Activated naive CD4-positive, alpha-beta T cell treated with anti-CD3 and anti-CD28 coated beads, Interleukin-2, amount 50 U/mL, for 16 hours (primary cell): ENCODE results near the gene RNASE11.
"Not testable (repeated sequence)": the region's sequence is repeated elsewhere in the genome, so short reads cannot be mapped to it uniquely, and the experiment has no call there.

Source experiments
- DNase-seq: peaks from one replicate; pipeline ENCODE4 v3.0.0-alpha.2; 2020

RNASE11 gene

DNA sequence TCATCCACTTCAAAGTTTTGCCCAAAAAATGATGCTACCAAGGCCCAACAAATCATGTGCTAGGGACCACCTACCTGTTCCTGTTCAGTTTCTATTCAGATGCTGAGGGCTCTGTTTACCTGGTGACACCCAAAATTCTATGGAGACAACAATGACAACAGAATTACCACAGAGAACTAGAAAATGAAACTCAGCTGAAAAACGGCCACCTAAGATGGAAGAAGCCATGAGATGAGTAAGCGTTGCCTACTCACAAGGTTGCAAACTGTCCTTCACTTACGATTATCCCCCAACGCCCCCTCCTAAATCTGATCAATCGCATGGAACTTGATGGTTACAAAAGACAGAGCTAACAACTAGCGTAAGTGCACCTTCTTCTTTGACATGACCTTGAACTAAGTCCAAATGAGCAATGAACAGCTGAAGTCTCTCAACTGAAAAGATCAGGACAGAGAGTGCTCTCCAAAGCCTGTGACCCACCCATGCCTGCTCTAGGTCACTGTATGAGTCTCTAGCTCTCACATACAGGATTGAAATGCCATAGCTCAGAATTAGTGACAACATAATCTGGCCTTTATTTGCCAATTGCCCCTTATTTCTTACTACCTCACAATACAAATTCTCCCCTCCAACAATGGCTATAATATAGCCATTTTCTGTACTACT lies at the start of gene RNASE11:
Gene RNASE11 (minus strand): TSS at position 513 of the 666 bp plus-strand sequence.
- no peak for DNase-seq

DNA sequence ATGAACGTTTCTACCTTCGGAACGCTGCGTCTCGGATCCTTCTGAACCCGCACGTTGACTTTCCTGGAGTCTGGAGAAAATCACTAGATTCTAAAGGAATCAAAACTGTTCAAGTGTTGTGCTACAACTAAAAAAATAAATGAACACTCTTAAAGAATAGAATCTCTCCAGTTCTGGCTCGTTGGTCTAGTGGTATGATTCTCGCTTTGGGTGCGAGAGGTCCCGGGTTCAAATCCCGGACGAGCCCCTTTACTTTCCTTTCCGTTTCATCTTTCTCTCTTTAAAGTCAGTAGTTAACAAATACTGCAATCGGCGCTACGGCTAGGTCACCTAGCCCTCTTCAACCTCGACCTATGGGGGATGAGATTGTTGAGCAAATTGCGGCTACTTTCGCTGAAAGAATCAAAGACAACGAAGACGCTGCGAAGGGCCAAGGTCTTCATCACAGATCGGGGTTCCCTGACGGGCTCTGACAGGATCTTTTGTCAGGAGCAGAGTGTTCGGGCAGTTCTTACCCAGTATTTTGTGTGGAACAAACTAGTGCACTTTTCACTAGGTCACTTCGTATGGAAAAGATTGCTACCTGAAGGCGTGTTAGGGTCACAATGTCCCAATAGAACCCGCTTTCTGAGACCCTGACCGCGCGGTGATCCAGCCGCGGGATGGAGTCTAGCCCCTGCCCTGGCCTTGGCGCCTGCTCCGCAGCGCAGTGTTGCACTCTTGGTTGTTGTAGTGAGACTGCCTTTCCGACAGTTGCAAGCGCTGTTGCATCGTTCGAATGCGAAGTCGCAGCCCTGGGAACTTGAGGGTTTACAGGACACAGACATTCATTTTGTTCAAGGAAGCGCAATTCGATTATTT lies 45.3 kb upstream of the RNASE11 start:
- DNase-seq: peak; percentile 62

DNA sequence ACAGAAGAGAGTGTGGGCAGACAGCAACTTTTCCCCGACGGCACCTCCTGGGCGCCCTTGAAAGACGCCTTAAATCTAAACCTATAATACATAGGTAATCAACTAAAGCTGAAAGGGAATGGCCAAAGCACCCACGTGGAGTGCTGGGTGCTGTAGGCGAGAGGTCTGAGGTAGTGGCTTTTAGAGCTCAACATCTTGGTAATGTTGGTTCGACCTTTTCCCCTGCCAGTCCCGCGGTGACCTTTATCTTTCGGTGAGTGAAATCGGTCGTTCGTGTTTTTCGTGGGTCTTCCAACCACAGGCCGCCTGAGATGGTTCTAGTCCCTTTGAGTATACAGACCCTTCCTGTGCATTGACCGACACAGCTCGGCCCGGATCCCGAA lies 44.6 kb upstream of the RNASE11 start:
- DNase-seq: no peak

DNA sequence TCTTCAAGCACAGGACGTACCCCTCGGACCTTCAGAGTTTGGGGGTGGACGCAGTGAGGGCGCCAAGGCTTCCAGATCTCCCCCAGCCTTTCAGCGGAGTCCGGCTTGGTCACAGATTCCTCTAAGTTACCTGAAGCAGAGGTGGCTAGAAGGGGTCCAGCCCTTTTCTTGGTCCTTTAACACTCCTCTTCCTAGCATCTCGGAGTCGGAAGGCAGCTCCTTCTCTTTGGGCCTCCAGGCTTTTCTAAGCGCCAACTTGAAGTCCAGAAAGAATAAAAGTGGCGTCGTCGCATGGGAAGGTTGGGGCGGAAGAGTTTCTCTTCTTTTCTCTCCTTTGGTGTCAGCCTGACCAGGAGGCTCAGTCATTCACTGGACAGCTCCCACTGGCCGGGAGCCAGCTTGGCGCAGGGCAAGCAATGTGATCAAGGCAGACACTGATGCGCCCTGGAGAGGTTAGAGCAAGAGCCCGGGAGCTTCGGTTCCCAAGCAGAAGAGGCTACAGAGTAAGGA lies 44.1 kb upstream of the RNASE11 start:
- no peak for DNase-seq

DNA sequence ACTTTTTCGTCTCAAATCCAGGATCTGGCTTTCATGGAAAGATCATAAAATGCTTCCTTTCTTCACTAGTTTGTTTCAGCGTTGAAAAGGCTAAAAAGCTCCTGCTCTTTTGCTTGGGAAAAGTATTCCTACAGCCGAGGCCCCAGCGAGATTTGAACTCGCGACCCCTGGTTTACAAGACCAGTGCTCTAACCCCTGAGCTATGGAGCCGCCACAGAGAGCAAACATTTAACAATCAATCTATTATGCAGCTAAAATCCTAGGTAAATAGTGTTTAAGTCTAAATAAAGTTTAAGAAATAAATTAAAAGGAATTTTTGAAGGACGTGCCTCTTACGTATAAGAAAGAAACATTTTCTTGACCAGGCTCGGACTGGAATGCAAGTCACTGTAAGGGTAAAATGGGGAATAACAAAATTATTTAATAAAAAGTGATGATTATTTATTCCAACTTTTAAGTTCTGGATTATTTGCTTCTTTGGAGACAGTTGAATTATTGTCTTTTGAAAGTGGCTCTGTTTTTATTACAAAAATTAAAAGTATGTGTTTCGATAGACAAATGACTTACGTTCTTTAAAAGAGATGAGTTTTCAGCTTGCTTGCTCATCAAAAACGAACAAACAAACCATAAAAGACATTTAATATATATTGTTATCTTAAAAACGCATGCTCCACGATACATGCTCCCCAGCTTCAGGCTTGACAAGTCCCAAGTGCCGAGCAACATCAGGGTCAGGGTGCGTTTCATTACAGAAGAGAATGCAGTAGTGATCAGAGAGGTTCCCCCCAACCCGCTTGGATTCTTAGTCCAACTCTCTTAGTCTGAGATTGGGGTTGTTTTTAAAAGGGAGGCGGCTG lies 43.5 kb upstream of the RNASE11 start:
- DNase-seq: peak; percentile 56

DNA sequence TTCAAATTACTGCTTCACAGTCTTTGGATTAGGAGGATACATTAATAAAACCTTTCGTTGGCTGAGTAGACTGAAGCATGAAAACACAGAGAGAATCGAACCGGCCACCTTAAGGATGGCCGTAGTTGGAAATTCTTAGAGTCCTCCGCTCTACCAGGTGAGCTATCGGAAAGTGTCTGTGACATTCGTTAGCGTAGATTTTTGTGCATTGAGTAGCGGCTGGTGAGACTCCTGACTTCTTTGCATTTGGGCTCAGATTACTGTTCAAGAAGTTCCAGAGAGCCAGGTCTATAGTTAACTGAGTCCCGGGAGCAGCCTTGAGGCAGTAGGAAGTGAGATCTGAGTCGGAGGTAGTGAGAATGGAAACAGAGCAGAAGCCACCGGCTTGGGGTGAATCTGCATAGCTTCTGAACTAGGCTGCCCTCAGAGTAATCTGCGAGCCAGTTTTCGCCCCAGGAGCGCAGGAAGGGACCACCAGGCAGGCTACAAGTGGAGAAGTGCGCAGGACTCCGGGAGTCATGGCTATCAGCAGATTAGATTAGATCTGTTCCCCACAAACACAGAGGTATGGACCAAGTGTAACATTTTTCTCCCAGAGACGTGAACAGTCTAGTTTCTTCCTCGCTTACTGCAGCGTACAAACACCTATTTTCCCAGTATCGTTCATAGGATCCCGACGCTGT lies 42.7 kb upstream of the RNASE11 start:
- DNase-seq: no peak

DNA sequence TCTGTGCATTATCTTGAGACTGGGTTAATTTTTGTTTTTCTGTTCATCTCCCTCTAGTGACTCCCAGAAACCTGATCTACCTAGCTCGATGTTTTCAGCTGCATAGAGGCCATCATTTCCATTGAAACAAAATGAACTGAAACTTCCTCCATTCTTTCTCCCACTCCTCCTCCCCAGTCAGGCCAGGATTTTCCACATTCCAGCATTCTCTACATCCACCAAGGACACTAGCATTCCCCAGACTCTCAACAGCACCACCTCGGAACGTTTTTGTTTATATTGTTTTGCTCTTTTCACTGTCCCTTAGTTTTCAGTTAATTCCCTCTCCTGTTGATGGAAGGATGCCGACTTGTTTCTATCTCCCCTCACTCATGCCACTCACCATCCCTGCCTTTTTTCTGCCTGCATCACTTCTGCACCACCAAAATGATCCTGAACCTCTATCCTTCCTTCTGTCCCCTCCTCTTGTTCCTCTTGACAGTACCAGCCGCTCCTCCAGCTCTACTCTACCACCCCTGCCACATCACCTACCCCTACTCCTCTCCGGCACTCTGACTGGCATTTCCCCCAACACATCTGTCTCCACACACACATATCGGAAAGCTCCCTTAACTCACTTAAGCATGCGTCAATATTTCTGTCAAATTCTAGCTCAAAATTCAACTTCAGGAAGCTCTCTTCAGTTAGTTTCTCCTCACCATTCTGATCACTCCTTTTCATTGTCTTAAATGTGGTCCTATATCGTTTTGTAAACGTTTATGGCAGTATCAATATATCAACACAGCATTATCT lies 40.5 kb upstream of the RNASE11 start:
- no peak for DNase-seq

DNA sequence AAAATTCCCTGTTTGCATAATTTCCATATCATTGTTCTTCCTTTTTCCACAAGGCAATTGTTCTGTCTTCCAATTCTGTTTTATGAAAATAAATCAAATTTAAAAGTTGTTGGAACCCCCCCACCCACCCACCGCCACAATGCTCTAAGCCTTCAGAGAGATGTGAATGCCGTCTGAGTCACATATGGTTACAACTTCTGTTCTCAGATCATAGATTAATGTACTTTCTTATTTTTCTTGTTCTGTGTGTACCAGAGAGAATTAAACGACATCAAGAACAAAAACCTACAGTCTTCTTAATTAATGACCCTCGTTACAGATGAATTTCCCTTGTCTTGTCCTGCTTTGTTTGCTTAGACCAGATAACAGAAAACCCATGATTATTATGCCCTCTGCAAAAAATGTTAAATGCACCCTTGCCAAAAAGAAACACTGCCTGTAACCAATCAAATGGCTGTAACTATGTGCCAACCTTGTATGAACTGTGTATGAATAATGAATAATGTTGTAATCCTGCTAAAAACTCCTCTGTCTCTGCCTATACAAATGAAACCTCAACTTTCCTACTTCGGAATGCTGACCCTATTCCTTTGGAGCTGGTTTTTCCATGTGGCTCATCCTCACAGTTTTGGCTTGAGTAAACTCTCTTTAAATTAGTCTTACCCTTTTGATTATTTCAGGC lies 39.7 kb upstream of the RNASE11 start:
- DNase-seq: no peak

DNA sequence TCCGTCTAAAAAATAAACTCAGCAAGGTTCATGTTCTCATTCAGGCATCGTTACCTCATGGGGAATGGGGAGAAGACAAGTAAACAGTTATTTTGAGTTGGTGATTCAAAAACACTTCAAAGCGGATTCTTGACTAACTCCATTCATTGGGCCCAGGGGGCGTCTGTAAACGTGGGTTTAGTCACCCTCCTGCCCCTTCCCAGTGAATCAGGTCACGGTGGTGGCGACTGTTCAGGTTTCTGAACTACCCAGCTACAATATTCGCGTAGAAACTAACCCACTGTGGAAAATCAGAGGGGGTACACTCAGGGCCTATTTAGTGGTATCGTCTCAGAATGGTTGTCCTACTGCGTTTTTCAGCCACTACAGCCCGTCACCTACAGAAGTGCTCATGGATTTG lies 38.5 kb upstream of the RNASE11 start:
- no peak for DNase-seq

DNA sequence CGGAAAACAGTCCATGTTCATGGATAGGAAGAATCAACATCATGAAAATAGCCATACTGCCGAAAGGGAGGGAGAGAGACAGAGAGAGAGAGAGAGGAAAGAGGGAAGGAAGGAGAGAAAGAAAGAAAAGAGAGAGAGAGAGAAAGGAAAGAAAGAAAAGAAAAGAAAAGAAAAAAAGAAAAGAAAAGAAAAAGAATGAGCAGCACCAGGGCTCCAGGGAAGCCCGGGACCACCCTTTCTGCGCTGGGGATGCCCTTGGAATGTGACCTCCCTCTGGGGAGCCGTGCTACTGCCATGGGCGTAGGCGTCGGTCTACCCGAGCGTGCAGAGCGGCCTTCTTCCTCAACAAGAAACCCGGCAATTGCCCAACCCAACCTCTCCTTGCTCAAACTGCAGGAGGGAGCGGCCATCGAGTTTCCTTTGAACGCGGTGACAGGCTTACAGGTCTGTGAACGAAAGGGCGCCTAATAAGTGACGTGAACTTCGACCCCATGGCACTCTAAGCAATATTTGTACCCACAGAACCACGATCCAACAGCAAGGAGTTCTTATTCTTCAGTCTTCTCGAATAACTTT lies 36.8 kb upstream of the RNASE11 start:
- DNase-seq: no peak

DNA sequence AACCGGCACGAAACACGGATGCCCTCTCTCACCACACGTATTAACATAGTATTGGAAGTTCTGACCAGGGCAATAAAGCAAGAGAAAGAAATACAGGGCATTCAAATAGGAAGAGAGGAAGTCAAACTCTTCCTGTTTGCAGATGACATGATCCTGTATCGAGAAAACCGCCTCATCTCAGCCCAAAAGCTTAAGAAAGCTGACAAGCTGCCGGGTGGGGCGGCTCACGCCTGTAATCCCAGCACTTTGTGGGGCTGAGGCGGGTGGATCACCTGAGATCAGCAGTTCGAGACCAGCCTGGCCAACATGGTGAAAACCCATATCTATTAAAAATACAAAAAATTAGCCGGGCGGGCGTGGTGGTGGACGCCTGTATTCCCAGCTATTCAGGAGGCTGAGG lies 36.0 kb upstream of the RNASE11 start:
- no peak for DNase-seq

DNA sequence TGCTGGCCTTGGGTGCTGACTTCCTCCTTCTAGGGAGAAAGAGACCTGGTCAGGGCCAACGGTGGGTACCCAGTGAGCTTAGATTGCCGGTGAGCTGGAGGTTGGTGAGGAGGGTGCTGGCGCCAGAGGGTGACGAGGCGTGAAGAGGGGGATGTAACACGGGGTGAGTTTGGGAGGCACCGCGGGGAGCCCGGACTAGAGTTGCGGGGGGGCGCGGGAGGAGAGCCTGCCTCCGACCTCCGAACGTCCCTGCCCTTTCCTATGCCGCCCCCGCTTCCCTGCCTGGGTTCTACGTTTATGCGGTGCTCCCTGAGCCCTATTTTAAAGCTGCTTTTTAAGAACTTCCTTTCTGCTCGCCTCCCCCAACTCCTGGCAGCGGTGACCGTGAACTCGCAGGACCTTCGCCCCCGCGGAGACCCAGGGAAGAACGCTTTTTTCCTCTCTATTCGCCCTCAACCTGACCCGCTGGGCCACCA lies 35.1 kb upstream of the RNASE11 start:
- no peak for DNase-seq

DNA sequence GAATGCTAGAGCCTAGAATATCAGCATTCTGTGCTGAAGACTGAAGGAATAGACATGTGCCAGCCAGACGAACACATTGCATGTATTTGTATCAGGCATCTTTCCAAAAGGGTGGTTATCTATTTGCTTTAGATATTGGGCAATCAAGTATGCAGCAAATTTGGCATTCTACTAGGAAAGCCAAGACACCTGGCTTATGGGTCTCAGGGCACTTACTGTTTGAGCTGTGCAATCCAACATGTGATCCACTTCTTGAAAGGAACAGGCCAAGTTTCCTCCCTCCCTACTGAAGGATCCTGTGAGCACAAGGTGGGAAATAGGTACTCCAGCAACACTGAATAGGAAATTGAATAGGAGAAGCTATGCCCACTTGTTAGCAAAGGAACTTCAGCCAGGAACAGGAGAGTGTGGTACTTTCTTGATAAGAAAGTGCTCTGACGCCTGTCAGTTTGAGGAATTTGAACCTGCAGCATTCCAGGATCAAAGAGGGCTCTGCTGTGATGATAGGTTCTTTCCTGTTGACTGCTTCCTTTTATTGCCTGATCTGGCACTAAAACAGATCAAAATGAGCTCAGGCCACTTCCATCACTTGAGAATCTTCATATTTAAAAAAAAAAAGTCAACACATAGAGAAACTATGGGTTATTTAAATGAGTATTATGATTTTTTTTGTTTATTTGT lies 33.1 kb upstream of the RNASE11 start:
- no peak for DNase-seq

DNA sequence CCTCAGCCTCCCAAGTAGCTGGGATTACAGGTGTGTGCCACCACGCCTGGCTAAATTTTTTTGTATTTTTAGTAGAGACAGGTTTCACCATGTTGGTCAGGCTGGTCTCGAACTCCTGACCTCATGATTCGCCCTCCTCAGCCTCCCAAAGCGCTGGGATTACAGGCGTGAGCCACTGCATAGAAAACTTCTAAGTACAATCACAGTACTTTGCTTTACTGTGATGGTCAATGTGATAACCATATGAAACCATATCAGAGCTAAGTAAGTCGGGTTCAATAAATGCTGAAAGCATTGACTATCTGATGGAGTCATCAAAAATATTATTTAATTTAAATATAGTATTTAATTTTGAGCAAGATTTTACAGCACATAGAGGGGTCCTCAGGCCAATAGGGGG lies 31.9 kb upstream of the RNASE11 start:
- not testable (repeated sequence) for DNase-seq

DNA sequence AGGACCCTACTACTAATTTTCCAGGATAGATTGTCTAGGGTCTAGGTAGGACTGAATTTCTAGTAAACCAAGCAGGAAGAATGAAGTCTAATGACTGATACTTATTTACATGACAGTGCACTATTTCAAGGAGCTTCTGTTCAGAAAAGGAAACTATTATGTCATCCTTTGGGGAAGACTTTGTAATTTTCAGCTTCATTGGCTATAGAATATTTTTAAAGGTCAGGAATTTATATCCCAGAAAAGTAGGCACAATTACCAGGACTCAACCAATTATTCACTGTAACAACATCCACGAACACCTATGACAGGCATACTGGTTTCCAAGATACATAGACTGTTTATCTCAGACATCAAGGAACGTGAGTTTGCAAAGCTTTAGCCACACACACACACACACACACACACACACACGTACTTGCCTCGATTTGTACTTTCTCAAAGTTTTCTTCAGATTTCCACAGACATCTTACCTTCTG lies 30.5 kb upstream of the RNASE11 start:
- no peak for DNase-seq

DNA sequence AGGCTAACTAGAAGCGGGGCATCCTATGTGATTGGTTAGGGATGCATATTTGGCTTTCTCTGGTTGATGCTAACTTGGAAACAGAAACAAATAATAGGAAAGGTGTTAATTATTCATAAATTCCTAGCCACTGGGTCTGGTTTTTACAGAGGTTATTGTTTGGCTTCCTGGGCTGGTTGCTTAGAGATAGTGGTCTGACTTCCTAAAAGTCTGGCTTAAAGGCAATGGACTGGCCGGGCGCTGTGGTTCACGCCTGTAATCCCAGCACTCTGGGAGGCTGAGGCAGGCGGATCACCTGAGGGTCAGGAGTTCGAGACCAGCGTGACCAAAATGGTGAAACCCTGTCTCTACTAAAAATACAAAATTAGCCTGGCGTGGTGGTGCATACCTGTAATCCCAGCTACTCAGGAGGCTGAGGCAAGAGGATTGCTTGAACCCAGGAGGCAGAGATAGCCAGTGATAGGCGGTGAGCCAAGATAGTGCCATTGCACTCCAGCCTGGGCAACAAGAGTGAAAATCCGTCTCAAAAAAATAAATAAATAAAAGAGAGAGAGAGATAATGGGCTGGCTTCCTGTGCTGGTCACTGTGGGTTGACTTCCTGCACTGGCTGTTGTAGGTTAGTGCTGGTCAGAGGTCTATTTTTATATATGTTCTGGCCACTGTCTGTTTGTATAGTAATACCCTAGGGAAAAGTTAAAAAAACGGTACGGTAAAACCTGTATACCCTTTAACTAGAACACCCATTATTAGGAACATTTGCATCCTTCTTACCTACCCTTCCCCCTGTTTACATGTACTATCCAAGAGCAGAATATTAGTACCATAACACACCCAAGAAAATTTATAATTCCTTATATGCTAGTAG lies 29.6 kb upstream of the RNASE11 start:
- no peak for DNase-seq

DNA sequence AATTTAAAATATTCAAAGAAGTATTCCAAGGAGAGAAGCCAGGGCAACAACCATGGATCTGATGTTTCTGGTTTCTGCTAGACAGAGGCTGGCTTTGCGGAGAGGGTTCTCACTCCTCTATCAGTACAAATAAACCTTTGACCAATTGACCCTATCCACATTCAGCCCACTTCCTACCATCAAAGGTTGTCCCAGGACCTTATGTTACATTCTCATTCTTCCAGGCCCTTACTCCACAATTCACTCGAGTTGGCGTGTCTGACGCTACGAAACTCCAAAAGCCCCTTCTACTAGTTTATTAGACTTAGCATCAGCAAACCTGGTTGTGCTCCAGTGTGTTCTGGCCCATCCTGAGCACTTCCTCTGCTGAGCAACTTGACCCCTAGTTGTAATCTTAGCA lies 28.2 kb upstream of the RNASE11 start:
- DNase-seq: no peak

DNA sequence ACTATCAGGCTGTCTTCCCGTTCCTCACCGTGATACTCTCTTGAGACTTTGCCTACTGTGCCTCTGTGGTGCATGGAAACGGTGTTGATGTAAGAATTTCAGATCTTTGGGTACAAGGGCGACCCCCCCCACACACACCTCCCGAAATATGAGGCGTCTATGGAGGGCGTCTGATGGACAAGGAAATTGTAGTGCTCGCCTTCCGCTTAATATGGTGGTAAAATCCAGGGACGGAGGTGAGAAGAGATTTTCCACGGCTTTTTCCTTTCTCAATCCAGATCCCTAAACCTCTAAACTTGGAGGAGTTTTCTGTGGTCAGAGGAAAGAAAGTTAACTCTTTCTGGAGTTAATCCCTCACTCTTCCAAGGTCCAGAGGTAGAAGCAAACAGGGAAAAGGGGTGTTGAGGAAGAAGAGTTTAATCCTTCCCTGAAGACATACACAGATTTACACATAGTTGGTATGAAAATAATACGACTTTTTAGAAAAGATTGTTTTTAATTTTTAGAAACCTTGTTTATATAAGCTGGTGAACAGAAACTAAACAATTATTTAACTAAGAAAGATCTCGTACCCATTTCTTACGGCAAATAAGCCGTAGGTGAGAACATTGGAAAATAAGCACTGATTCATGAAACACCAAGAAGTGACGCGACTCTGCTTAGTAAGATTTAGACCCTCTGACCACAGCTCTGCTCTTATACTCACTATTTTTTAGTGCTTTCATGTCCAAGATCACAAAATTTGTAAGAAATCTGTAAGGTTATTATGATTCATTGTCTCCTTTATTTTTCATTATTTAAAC lies 26.4 kb upstream of the RNASE11 start:
- DNase-seq: no peak
